Stimulated activated CD8-positive, alpha-beta memory T cell treated with anti-CD3 and anti-CD28 coated beads, Interleukin-7, amount 100 ng/mL, for 1 hour (primary cell): ENCODE data around the gene EPHA6.
"Not testable (repeated sequence)": the region's sequence is repeated elsewhere in the genome, so short reads cannot be mapped to it uniquely, and the experiment has no call there.

ENCODE experiments used
- DNase-seq, 2 donors: peaks; one replicate each; pipeline ENCODE4 v3.0.0-alpha.2; 2020; ENCODE audit warnings: low read depth in 2 of 2

The EPHA6 gene

GRCh38 chr3:97464035-97464434, 649.6 kb downstream of the EPHA6 start:
- DNase-seq, result no peak

- DNase-seq, result no peak
These were observed 656.1 kb downstream of the EPHA6 start for GRCh38 chr3:97470481-97470880.

- DNase-seq, result no peak
These were observed 665.3 kb downstream of the EPHA6 start for GRCh38 chr3:97479740-97480139.

- DNase-seq, result not testable (repeated sequence)
These were observed 666.4 kb downstream of the EPHA6 start for GRCh38 chr3:97480696-97481289.

- no peak for DNase-seq
These were observed 667.0 kb downstream of the EPHA6 start for GRCh38 chr3:97481416-97481815.

GRCh38 chr3:97485206-97485605, 670.8 kb downstream of the EPHA6 start:
- DNase-seq, result no peak

GRCh38 chr3:97487587-97487986, 673.2 kb downstream of the EPHA6 start:
- no peak for DNase-seq

- DNase-seq, result no peak
These were observed 674.3 kb downstream of the EPHA6 start for GRCh38 chr3:97488741-97489140.

- DNase-seq, result no peak
These were observed 681.5 kb downstream of the EPHA6 start for GRCh38 chr3:97495896-97496295.

GRCh38 chr3:97497138-97497537, 682.7 kb downstream of the EPHA6 start:
- DNase-seq, result no peak

- DNase-seq, result no peak
These were observed 690.1 kb downstream of the EPHA6 start for GRCh38 chr3:97504463-97504862.

- DNase-seq, result no peak
These were observed 696.4 kb downstream of the EPHA6 start for GRCh38 chr3:97510795-97511194.

- no peak for DNase-seq
These were observed 700.7 kb downstream of the EPHA6 start for GRCh38 chr3:97515076-97515475.

- DNase-seq, result no peak
These were observed 716.3 kb downstream of the EPHA6 start for GRCh38 chr3:97530691-97531090.

GRCh38 chr3:97547573-97547972, 733.2 kb downstream of the EPHA6 start:
- DNase-seq, result not testable (repeated sequence)

GRCh38 chr3:97550408-97550807, 736.0 kb downstream of the EPHA6 start:
- DNase-seq, result no peak

- DNase-seq, result no peak
These were observed 737.8 kb downstream of the EPHA6 start for GRCh38 chr3:97552186-97552585.

- no peak for DNase-seq
These were observed 761.3 kb downstream of the EPHA6 start for GRCh38 chr3:97575742-97576141.

GRCh38 chr3:97576221-97576620, 761.8 kb downstream of the EPHA6 start:
- DNase-seq, result no peak

GRCh38 chr3:97579365-97579764, 765.0 kb downstream of the EPHA6 start:
- no peak for DNase-seq

- no peak for DNase-seq
These were observed 796.2 kb downstream of the EPHA6 start for GRCh38 chr3:97610626-97611025.

GRCh38 chr3:97612632-97613031, 798.2 kb downstream of the EPHA6 start:
- DNase-seq, result no peak

- no peak for DNase-seq
These were observed 798.7 kb downstream of the EPHA6 start for GRCh38 chr3:97613139-97613538.

- not testable (repeated sequence) for DNase-seq
These were observed 806.1 kb downstream of the EPHA6 start for GRCh38 chr3:97620514-97620913.
